Breast epithelium (tissue), 4 donors: ENCODE data around the gene GNAQ. TPM values are rescaled to one million over a fixed set of nuclear protein-coding genes. Genes with fewer than 3 reads are reported as not detected.
"Not testable (repeated sequence)": the region's sequence is repeated elsewhere in the genome, so short reads cannot be mapped to it uniquely, and the experiment has no call there.

ENCODE experiments used
- DNase-seq, 2 donors: peaks; one replicate each; pipeline ENCODE4 v3.0.0-alpha.2; 2019; ENCODE audit warnings: low spot score in 2 of 2
- H3K27ac ChIP-seq, 2 donors: fragments of 200-600 bp; sonication (generic) in 1 of 2; one replicate each; pipeline ENCODE4 v1.5.1; 2016 to 2019; ENCODE audit warnings: mild to moderate bottlenecking in 1 of 2
- H3K27me3 ChIP-seq, 2 donors: fragments of 200-600 bp; sonication (generic) in 1 of 2; one replicate each; pipeline versions ENCODE4 v1.5.1 to v1.6.0; 2017 to 2019; ENCODE audit warnings: control low read depth in 1 of 2, mild to moderate bottlenecking in 1 of 2
- H3K36me3 ChIP-seq: fragments of 200-600 bp; one replicate; pipeline ENCODE4 v1.5.1; 2019
- H3K4me1 ChIP-seq, 2 donors: fragments of 200-600 bp; sonication (generic); one replicate each; pipeline ENCODE4 v1.5.1; 2016 to 2019; ENCODE audit warnings: control low read depth in 1 of 2
- H3K4me3 ChIP-seq, 3 donors: fragments of 200-600 bp; sonication (generic); 1 replicate in 2 of 3; 2 replicates in 1 of 3; pipeline ENCODE4 v1.5.1; 2016 to 2019; ENCODE audit warnings: mild to moderate bottlenecking in 3 of 3, moderate library complexity in 2 of 3
- H3K9me3 ChIP-seq, 2 donors: fragments of 200-600 bp; sonication (generic) in 1 of 2; one replicate each; pipeline ENCODE4 v1.5.1; 2016 to 2019; ENCODE audit warnings: control low read depth in 1 of 2
- POLR2A ChIP-seq: fragments of 450-650 bp; IDR thresholded peaks from one replicate; pipeline ENCODE4 v1.6.1; 2016; ENCODE audit warnings: antibody characterized with exemption, mild to moderate bottlenecking, moderate library complexity
- POLR2AphosphoS5 ChIP-seq, 3 donors: sonication (generic); formaldehyde crosslinking; IDR thresholded peaks; one replicate each; pipeline ENCODE4 v1.6.1; 2017; ENCODE audit warnings: antibody characterized with exemption in 3 of 3
- intact Hi-C: fragments of 100-400 bp; cut with DNase I; formaldehyde crosslinking; loops from one replicate; pipeline ENCODE4 v1.15.1; 2023; ENCODE audit warnings: low total_unique reads
- total RNA-seq, 3 donors: library from RNA; depleted of rRNA; stranded (reverse); fragments of >200 nt; gene quantifications; one replicate each; pipeline ENCODE4 v1.1.0, GENCODE V29; 2016
- TF ChIP-seq, protein P1 (sequence below), 3 donors: fragments of 450-650 bp; IDR thresholded peaks; one replicate each; pipeline ENCODE4 v1.5.1; 2016 to 2017; ENCODE audit warnings: antibody characterized with exemption in 3 of 3, mild to moderate bottlenecking in 3 of 3, moderate library complexity in 3 of 3

The GNAQ gene
- total RNA-seq, 3 donors from 2014 or later = 39.0 to 49.3 (median 47.2) TPM

DNA sequence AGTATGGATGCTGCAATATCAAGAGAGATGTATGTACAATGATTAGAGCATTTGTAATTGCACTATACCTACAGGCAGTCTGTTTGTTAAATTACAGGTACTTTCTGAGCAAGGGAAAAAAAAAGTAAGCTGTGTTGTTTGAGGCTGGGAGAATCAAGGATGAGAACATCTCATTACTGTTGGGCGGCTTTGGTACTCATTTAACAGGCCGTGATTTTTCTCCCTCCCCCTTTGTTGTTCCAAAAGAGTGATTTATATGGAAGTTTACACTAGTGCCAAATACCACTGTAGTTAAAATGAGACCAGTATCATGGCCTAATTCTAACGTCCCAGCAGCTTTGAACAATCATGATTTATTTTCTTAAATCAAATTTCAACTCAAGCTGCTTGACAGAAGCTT is 312.3 kb downstream of the GNAQ start:
- TF ChIP-seq POLR2AphosphoS5 (IDR thresholded peaks at IDR 0.05) (no peak), POLR2A (no peak)
- TF ChIP-seq, protein P1, sequence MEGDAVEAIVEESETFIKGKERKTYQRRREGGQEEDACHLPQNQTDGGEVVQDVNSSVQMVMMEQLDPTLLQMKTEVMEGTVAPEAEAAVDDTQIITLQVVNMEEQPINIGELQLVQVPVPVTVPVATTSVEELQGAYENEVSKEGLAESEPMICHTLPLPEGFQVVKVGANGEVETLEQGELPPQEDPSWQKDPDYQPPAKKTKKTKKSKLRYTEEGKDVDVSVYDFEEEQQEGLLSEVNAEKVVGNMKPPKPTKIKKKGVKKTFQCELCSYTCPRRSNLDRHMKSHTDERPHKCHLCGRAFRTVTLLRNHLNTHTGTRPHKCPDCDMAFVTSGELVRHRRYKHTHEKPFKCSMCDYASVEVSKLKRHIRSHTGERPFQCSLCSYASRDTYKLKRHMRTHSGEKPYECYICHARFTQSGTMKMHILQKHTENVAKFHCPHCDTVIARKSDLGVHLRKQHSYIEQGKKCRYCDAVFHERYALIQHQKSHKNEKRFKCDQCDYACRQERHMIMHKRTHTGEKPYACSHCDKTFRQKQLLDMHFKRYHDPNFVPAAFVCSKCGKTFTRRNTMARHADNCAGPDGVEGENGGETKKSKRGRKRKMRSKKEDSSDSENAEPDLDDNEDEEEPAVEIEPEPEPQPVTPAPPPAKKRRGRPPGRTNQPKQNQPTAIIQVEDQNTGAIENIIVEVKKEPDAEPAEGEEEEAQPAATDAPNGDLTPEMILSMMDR (IDR thresholded peaks at IDR 0.05) = no peak
- Histone ChIP-seq H3K4me1 (no peaks in the 10 kb centered on the region), H3K36me3 (no peaks in the 10 kb centered on the region), H3K4me3 (no peak overlapping the region), H3K27me3 (no peaks in the 10 kb centered on the region), H3K27ac (no peak overlapping the region), H3K9me3 (no peaks in the 10 kb centered on the region)
- DNase-seq = no peak
- intact Hi-C loops = no loop called here

DNA sequence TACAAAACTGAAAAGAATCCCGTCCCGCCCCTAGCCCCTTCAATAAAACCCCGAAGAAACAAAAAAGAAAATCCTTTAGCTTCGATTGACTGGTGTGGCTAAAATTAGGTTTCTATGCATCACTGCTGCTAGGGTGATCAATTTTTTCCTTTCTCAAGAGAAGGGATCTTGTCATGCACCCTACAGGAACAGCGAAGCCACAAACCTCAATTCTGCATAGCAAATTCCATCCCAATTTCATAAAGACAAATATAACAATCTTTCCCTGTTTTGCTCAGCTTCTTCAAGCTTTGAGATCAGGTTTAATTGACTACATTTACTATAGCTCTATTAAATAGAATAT is 313.3 kb downstream of the GNAQ start:
- H3K27me3 ChIP-seq, DNase-seq, intact Hi-C loops, H3K4me3 ChIP-seq, H3K27ac ChIP-seq, H3K4me1 ChIP-seq, H3K36me3 ChIP-seq, H3K9me3 ChIP-seq: not testable (repeated sequence)

DNA sequence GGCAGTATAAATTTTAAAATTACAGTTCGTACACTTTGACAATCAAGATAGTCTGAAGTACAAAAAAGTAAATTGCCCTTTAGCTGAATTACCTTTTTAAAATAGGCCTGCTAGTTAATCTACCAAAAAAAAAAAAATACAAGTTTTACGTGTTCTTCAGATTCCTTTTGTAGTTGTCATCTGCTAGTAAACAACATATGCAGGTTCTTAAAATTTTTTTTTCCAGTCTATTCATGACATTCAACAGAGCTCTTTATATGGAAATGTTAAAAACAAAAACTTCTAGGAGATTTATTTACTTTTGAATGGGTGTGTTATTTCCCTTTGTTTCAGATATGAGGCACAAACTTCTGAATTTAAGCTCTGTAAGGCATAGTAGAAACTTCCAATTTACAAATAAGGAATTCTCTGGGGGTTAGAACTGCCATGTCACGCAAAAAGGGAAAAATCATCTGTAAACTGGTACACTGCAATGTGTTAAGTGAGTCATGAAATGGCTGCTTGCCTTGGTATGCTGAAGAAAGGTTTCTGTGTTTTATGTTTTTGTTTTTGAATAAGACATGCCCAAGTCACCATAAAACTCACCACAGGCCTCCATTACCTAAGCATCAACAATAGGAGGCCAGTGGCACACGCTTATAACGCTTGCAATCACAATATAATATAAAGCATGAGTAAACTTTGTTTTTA is 313.9 kb downstream of the GNAQ start:
- H3K27me3 ChIP-seq, H3K27ac ChIP-seq, H3K36me3 ChIP-seq, H3K9me3 ChIP-seq, DNase-seq, intact Hi-C loops, H3K4me3 ChIP-seq, H3K4me1 ChIP-seq: not testable (repeated sequence)

DNA sequence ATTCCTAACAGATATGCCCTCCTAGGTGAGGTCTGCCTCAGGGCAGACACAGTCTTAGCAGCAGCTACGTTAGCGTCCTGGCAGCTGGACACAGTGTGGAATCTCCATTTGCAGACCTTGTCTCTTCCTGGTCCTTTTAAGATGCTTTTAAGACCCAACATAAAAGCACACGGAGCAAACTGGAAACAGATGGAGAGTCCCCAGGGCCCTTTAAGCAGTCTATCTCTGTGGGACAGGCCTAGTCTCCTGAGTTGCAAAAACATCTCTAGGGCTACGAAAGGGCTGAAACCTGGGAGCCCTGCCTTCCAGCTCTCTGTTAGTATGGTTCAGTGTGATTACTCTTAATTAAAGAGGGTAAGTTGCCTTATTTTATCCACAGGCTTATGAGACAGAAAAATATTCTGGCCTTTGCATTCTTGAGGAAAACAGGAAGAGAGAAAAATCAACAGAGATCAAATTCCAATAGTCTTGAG is 317.5 kb downstream of the GNAQ start:
- no peak overlapping the region for H3K4me3 ChIP-seq
- TF ChIP-seq, protein P1 (IDR thresholded peaks at IDR 0.05) = no peak
- no peaks in the 10 kb centered on the region for H3K36me3 ChIP-seq
- no peak for DNase-seq
- no peaks in the 10 kb centered on the region for H3K4me1 ChIP-seq
- H3K9me3 ChIP-seq = no peaks in the 10 kb centered on the region
- H3K27ac ChIP-seq = no peak overlapping the region
- H3K27me3 ChIP-seq = no peaks in the 10 kb centered on the region
- intact Hi-C loops = no loop called here

DNA sequence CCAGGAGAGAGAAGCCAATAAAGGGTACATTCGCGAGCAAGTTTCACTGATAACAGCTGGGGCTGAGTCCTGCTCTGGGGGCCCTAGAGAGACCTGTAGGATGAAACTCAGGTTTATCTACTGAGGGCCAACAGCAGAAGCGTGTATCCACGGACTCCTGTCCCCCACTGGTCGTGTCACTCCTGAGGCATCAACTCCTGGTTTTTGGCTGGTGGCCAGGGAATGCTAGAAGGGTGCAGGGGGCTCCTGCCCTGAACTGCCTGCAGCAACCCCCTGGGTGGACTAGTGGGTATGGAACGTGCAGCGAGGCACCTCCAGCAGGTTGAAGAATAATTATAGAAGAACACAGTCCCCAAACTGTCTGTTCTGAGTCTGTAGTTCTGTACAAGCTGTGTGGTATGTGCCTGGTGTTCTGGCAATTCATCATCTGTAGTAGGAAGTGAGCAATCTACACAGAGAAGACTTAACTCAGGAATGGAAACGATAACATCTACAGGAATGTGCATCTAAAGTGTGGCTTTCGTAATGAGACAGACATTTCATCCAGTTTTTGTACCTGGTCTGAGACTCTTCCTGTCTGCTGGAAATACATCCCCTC is 319.0 kb downstream of the GNAQ start:
- H3K9me3 ChIP-seq = no peaks in the 10 kb centered on the region
- DNase-seq = no peak
- H3K36me3 ChIP-seq = no peaks in the 10 kb centered on the region
- no peaks in the 10 kb centered on the region for H3K4me1 ChIP-seq
- intact Hi-C loops = no loop called here
- no peak overlapping the region for H3K27ac ChIP-seq
- H3K4me3 ChIP-seq = no peak overlapping the region
- TF ChIP-seq POLR2A (no peak), POLR2AphosphoS5 (IDR thresholded peaks at IDR 0.05) (no peak)
- TF ChIP-seq, protein P1 (IDR thresholded peaks at IDR 0.05) = no peak
- H3K27me3 ChIP-seq = no peaks in the 10 kb centered on the region

DNA sequence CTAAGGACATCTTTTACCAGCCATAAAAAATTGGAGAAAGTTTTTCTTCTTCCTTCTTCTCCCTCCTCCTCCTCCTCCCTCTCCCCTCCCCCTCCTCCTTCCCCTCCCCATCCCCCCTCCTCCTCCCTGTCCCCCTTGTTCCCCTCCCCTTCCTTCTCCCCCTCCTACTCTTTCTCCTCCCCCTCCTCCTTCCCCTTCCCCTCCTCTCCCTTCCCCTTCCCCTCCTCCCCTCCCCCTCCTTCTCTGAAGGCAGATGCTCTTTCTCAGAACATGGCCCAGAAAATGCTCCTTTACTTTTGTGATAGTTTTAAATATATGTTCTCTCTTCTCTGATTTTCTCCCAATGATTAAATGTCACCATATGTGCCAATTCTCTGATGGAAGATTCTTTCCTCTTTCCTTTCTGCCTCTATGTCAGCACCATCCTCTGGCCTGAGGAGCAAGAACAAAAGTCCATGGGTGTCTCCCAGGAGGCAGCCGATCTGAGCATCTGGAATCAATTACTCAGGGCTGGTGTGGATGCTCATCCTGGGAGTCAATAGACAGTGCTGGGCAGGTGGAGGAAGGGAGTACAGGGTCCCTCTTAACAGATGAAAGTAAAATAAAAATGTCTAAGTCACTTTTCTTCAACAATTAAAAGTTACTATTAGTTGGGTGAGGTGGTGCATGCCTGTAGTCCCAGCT is 320.5 kb downstream of the GNAQ start:
- Histone ChIP-seq H3K4me3 (no peak overlapping the region), H3K36me3 (no peaks in the 10 kb centered on the region), H3K9me3 (no peaks in the 10 kb centered on the region), H3K4me1 (no peaks in the 10 kb centered on the region), H3K27ac (no peak overlapping the region), H3K27me3 (no peaks in the 10 kb centered on the region)
- TF ChIP-seq POLR2A (no peak), POLR2AphosphoS5 (IDR thresholded peaks at IDR 0.05) (no peak)
- TF ChIP-seq, protein P1 (IDR thresholded peaks at IDR 0.05) = no peak
- intact Hi-C loops = no loop called here
- no peak for DNase-seq
